ENCODE measurements around the gene P4HA1. TPM values are rescaled to one million over a fixed set of nuclear protein-coding genes. Genes with fewer than 3 reads are reported as not detected.

P4HA1 gene
- total RNA-seq, 1 experiment from 2014 or later: 46.5 TPM

- H3K4me3 ChIP-seq (ENCODE audit: low read depth, low read length): no peak overlapping the region
- BruUV-seq (replicated peaks): no TSS peak
- TF ChIP-seq CTCF (IDR thresholded peaks at IDR 0.05; ENCODE audit: insufficient read depth in 1 of 2, low read depth in 1 of 2, low read length in 1 of 2, severe bottlenecking in 1 of 2, unreplicated experiment in 1 of 2): no peak
- intact Hi-C loops (cut with micrococcal nuclease; ENCODE audit: unreplicated experiment): no loop called here
- no peaks in the 10 kb centered on the region for H3K27me3 ChIP-seq (replicated peaks; ENCODE audit: control insufficient read depth, insufficient read depth, low read length)
- no peaks in the 10 kb centered on the region for H3K4me1 ChIP-seq
- ChIA-PET CTCF (no interaction called here), POLR2A (no interaction called here)
- Mint-ChIP-seq H3K27ac (ENCODE audit: unreplicated experiment) (no peak overlapping the region), H3K36me3 (ENCODE audit: insufficient read depth, unreplicated experiment) (peaks cover 8% of the 10 kb centered on the region), H3K27me3 (ENCODE audit: insufficient read depth, unreplicated experiment) (no peaks in the 10 kb centered on the region), H3K4me1 (ENCODE audit: low read depth, unreplicated experiment) (no peaks in the 10 kb centered on the region), H3K4me3 (ENCODE audit: unreplicated experiment) (no peak overlapping the region), H3K9me3 (ENCODE audit: unreplicated experiment) (no peaks in the 10 kb centered on the region)
- no peaks in the 10 kb centered on the region for H3K9me3 ChIP-seq
- DNase-seq: no peak
- 0 out of 2 replicates have a peak, but pooled peaks cover 1% of the 10 kb centered on the region for H3K36me3 ChIP-seq (ENCODE audit: control insufficient read depth, insufficient read depth, low read length)
Measured at GRCh38 chr10:73076360-73077183, 20.1 kb downstream of the P4HA1 start.

- Mint-ChIP-seq H3K36me3 (ENCODE audit: insufficient read depth, unreplicated experiment) (peaks cover 15% of the 10 kb centered on the region), H3K27me3 (ENCODE audit: insufficient read depth, unreplicated experiment) (no peaks in the 10 kb centered on the region), H3K27ac (ENCODE audit: unreplicated experiment) (no peak overlapping the region), H3K4me3 (ENCODE audit: unreplicated experiment) (no peak overlapping the region), H3K4me1 (ENCODE audit: low read depth, unreplicated experiment) (no peaks in the 10 kb centered on the region), H3K9me3 (ENCODE audit: unreplicated experiment) (no peaks in the 10 kb centered on the region)
- no peak for TF ChIP-seq CTCF (IDR thresholded peaks at IDR 0.05; ENCODE audit: insufficient read depth in 1 of 2, low read depth in 1 of 2, low read length in 1 of 2, severe bottlenecking in 1 of 2, unreplicated experiment in 1 of 2)
- BruUV-seq (replicated peaks): no TSS peak
- Histone ChIP-seq H3K36me3 (ENCODE audit: control insufficient read depth, insufficient read depth, low read length) (peaks cover 3% of the 10 kb centered on the region; the same call in 1 of the 2 replicates), H3K4me1 (no peaks in the 10 kb centered on the region), H3K27me3 (replicated peaks; ENCODE audit: control insufficient read depth, insufficient read depth, low read length) (no peaks in the 10 kb centered on the region), H3K9me3 (no peaks in the 10 kb centered on the region), H3K4me3 (ENCODE audit: low read depth, low read length) (no peak overlapping the region)
- intact Hi-C loops (cut with micrococcal nuclease; ENCODE audit: unreplicated experiment): no loop called here
- no peak for DNase-seq
- ChIA-PET POLR2A (interaction anchor here (0.6 kb wide), 1 partner anchor 21 kb away, joined by 3 read pairs; the partner anchor contains the start of gene P4HA1), CTCF (interaction anchor here (0.9 kb wide), 1 partner anchor 13 kb away, joined by 3 read pairs; no protein-coding TSS in a partner anchor)
Measured at GRCh38 chr10:73075829-73076228, 20.8 kb downstream of the P4HA1 start.

- H3K27me3 Mint-ChIP-seq (ENCODE audit: insufficient read depth, unreplicated experiment): no peaks in the 10 kb centered on the region
- H3K4me3 Mint-ChIP-seq (ENCODE audit: unreplicated experiment): no peak overlapping the region
- ChIA-PET POLR2A (no interaction called here), CTCF (no interaction called here)
- H3K4me3 ChIP-seq (ENCODE audit: low read depth, low read length): no peak overlapping the region
- DNase-seq: no peak
- no peaks in the 10 kb centered on the region for H3K9me3 ChIP-seq
- H3K36me3 Mint-ChIP-seq (ENCODE audit: insufficient read depth, unreplicated experiment): peaks cover 22% of the 10 kb centered on the region
- H3K4me1 Mint-ChIP-seq (ENCODE audit: low read depth, unreplicated experiment): no peaks in the 10 kb centered on the region
- no peaks in the 10 kb centered on the region for H3K27me3 ChIP-seq (replicated peaks; ENCODE audit: control insufficient read depth, insufficient read depth, low read length)
- intact Hi-C loops (cut with micrococcal nuclease; ENCODE audit: unreplicated experiment): no loop called here
- BruUV-seq (replicated peaks): no TSS peak
- TF ChIP-seq CTCF (IDR thresholded peaks at IDR 0.05; ENCODE audit: insufficient read depth in 1 of 2, low read depth in 1 of 2, low read length in 1 of 2, severe bottlenecking in 1 of 2, unreplicated experiment in 1 of 2): no peak
- no peak overlapping the region for H3K27ac Mint-ChIP-seq (ENCODE audit: unreplicated experiment)
- peaks cover 2% of the 10 kb centered on the region; the same call in 1 of the 2 replicates for H3K36me3 ChIP-seq (ENCODE audit: control insufficient read depth, insufficient read depth, low read length)
- no peaks in the 10 kb centered on the region for H3K4me1 ChIP-seq
- H3K9me3 Mint-ChIP-seq (ENCODE audit: unreplicated experiment): no peaks in the 10 kb centered on the region
Measured at GRCh38 chr10:73073627-73074026, 23.0 kb downstream of the P4HA1 start.

All from Caco-2 (cell line).